GM12801 (cell line): ENCODE measurements around the gene TECTA.

ENCODE experiments used
- TF ChIP-seq, protein P1 (sequence below): IDR thresholded peaks from one replicate; pipeline ENCODE4 v1.5.1; 2011; ENCODE audit warnings: control low read depth; ENCODE audit not compliant: insufficient read length; ENCODE audit errors: extremely low read depth

The TECTA gene

DNA sequence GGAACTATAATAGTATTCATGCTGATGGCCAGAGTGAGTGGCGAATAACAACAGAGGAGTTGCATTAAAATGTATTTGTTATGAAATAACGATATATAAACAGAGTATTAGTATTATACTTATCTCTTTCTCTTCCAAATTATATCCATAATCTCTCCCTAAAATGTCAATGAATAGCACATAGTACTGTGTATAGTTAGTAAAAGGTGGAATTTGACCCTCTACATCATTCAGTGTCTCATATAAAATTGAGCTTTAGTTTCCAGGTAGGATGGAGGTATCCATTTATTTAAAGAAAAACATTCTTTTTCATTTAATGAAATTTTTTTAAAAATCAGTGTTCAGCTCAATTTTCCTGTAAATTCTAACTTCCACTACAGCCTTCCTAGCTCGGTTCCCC is 34.4 kb upstream of the TECTA start:
- TF ChIP-seq, protein P1, sequence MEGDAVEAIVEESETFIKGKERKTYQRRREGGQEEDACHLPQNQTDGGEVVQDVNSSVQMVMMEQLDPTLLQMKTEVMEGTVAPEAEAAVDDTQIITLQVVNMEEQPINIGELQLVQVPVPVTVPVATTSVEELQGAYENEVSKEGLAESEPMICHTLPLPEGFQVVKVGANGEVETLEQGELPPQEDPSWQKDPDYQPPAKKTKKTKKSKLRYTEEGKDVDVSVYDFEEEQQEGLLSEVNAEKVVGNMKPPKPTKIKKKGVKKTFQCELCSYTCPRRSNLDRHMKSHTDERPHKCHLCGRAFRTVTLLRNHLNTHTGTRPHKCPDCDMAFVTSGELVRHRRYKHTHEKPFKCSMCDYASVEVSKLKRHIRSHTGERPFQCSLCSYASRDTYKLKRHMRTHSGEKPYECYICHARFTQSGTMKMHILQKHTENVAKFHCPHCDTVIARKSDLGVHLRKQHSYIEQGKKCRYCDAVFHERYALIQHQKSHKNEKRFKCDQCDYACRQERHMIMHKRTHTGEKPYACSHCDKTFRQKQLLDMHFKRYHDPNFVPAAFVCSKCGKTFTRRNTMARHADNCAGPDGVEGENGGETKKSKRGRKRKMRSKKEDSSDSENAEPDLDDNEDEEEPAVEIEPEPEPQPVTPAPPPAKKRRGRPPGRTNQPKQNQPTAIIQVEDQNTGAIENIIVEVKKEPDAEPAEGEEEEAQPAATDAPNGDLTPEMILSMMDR: no peak

GRCh38 chr11:121067026-121067425 is 34.0 kb upstream of the TECTA start:
- TF ChIP-seq, protein P1: no peak

- TF ChIP-seq, protein P1: no peak
Observed at GRCh38 chr11:121067453-121067852, 33.6 kb upstream of the TECTA start.

DNA sequence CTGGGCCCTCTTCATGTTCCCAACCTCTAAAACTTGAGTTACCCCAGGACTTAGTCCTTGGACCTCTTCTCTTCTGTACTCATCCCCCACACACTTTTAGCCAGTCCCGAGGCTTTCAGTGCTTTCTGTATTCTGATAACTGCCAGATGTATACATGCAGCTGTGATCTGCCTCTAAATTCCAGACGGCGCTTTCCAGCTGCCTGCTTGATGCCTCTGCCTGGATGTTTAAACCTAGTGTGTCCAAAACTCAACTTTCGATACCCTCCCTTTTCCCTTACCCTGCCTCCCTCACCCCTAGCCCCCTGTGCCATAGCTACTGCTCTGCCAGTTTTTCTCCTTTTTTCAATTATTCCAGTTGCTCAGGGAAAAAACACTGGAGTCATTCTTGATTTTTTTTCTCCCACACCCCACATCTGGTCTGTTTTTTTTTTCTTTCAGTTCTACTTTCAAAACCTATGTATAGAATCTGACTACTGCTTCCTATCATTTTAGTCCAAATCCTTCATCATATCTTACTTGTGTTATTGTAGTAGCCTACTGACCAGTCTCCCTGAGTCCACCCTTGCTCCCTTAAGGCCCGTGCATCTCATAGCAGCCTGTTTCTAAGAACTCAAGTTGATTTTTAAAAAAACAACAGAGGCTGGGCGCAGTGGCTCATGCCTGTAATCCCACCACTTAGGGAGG is 32.9 kb upstream of the TECTA start:
- TF ChIP-seq, protein P1: no peak

GRCh38 chr11:121068787-121069186 is 32.3 kb upstream of the TECTA start:
- TF ChIP-seq, protein P1: no peak

DNA sequence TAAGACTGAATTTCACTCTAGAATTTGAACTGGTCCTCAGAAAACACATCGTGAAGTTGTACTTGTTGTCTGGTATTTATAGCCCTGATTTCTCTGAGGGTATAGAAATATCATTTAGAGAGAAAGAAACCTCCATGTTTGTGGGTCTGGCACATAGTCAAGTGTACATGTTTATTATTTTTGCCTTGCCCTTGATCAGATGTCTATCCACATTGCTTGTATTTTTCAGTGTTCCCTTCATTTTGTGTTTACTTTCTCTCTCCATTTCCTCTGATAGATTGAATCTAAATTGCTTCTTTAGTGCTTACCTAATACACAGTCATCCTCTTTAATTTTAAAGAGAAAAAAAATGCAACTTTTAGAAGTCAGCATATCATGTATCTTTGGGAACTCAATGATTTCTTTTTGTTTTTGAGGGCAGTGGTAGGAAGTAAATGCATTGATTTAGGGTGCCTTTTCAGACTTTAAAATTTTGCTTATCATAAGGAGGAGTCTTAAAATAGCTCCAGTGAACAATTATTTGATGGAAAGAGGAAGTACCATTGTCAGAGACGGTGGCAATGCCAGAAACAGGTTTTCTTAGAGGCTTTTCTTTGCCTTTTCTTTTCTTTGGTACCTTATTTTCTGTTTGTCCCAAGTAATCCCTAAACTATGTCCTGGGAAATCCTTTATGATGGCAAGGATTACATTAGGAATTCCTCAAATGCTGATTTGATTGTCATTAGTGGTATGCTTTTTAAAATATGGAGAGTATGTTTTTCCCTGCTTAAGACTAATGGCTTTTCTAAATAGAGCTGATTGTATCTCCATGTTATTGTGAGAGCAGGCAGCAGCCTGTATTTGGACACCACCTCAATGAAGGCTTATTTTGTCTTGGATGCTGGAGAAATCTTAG is 29.8 kb upstream of the TECTA start:
- TF ChIP-seq, protein P1: no peak

DNA sequence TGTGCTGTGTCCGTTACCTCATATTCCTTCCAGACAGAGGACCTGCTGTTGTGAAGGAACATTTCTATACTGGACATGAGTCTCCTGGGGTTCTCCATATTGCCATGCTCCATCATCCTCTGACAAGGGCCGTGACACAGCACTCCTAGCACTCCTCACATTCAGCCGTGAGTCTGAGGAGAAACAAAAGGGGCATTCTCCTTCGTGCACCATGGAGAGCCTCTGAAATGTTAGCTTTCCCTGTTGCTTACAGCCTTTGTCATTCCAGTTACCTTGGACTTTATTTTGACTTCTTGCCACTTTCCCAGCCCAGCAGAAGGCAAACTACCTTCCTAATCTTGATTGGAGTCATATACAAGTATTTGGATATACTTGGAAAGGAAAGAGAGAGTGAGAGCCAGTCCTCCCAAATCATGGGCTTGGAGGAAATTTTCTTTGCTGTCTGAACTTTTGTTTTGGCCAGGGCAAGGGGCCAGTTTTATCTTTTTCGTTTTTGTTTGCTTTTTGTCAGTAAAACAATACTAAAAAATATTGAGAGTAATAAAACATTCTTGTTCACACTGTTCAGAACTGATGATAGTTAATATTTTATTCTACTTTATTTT is 29.1 kb upstream of the TECTA start:
- TF ChIP-seq, protein P1: no peak
